ENCODE results near the gene TMEM132E.

Gene TMEM132E

DNA sequence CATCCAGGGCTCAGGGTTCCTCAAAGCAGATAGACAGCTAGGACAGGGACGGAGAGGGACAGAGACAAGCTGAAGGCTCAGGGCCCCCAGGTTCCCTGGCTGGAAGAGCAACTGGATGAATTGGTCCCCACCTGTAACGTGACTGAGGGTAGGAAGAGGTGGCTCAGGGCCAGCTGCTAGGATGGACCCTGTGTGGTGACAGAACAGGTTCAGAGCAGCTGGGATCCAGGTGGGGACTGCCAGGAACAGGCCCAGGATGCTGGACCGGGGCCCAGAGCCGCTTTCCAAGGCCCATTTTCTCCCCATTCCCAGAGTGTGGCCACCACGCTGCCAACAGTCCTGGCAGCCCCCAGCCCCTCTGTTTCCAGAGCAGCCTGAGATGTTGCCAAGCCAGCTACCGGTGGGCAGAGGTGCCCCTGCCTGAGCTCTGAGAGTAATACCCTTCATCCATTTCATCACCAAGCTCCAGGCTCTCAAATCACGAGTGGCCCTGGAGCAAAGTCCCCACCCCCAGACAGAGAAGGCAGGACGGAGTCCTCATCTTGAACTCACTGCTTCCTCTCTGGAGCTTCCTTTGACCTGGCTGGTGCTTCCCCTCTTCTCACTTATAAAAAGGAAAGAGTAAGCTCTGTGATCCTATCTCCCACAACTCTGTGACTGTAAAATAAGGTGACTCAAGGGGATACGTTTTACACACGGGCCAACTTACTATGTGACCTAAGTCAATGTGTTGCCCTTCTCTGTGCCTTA is 79.6 kb downstream of the TMEM132E start:
- ChIA-PET POLR2A (no interaction called here), CTCF (interaction anchor here (1.1 to 1.2 kb wide), 2 partner anchors 21 to 116 kb away, joined by 3 to 5 read pairs; no protein-coding TSS in a partner anchor)
- H3K36me3 ChIP-seq (ENCODE audit: control insufficient read depth in 2 of 2, insufficient read depth in 1 of 2, low read length in 2 of 2): no peaks in the 10 kb centered on the region
- H3K27ac ChIP-seq (ENCODE audit: extremely low read depth, low read depth, low read length): no peak overlapping the region
- no peak overlapping the region for H3K4me3 ChIP-seq (ENCODE audit: low read depth, low read length)
- no peaks in the 10 kb centered on the region for H3K4me1 ChIP-seq (ENCODE audit: control insufficient read depth, insufficient read depth, low read length)
- no peaks in the 10 kb centered on the region for H3K9me3 ChIP-seq (ENCODE audit: control insufficient read depth, insufficient read depth, low read depth, low read length)
- TF ChIP-seq, protein P1, sequence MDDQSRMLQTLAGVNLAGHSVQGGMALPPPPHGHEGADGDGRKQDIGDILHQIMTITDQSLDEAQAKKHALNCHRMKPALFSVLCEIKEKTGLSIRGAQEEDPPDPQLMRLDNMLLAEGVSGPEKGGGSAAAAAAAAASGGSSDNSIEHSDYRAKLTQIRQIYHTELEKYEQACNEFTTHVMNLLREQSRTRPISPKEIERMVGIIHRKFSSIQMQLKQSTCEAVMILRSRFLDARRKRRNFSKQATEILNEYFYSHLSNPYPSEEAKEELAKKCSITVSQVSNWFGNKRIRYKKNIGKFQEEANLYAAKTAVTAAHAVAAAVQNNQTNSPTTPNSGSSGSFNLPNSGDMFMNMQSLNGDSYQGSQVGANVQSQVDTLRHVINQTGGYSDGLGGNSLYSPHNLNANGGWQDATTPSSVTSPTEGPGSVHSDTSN (CRISPR knock-in tag; IDR thresholded peaks at IDR 0.05): no peak
- TF ChIP-seq YY1 (tag by site-specific recombination; IDR thresholded peaks at IDR 0.05) (no peak), ZXDB (tag by site-specific recombination; IDR thresholded peaks at IDR 0.05) (no peak), BCL11B (tag by site-specific recombination; IDR thresholded peaks at IDR 0.05; ENCODE audit: low read depth) (no peak), ZNF132 (tag by site-specific recombination; IDR thresholded peaks at IDR 0.05; ENCODE audit: borderline replicate concordance) (no peak), ZNF10 (tag by site-specific recombination; IDR thresholded peaks at IDR 0.05) (no peak), ZNF138 (tag by site-specific recombination; IDR thresholded peaks at IDR 0.05; ENCODE audit: borderline replicate concordance) (no peak), ZNF302 (tag by site-specific recombination; IDR thresholded peaks at IDR 0.05; ENCODE audit: low read depth) (no peak)
- TF ChIP-seq, protein P2, sequence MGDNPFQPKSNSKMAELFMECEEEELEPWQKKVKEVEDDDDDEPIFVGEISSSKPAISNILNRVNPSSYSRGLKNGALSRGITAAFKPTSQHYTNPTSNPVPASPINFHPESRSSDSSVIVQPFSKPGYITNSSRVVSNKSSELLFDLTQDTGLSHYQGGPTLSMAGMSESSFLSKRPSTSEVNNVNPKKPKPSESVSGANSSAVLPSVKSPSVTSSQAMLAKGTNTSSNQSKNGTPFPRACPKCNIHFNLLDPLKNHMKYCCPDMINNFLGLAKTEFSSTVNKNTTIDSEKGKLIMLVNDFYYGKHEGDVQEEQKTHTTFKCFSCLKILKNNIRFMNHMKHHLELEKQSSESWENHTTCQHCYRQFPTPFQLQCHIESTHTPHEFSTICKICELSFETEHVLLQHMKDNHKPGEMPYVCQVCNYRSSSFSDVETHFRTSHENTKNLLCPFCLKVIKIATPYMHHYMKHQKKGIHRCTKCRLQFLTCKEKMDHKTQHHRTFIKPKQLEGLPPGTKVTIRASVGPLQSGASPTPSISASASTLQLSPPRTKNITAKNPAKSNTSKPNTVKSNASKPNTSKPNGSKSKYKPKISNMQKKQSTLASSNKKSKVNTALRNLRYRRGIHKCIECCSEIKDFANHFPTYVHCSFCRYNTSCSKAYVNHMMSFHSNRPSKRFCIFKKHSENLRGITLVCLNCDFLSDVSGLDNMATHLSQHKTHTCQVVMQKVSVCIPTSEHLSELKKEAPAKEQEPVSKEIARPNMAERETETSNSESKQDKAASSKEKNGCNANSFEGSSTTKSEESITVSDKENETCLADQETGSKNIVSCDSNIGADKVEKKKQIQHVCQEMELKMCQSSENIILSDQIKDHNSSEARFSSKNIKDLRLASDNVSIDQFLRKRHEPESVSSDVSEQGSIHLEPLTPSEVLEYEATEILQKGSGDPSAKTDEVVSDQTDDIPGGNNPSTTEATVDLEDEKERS (tag by site-specific recombination; IDR thresholded peaks at IDR 0.05): no peak

GRCh38 chr17:34663714-34664113 is 84.3 kb downstream of the TMEM132E start:
- no peak for TF ChIP-seq ZNF341 (tag by site-specific recombination; IDR thresholded peaks at IDR 0.05; ENCODE audit: low read depth)
- no peak for TF ChIP-seq ZNF184 (tag by site-specific recombination; IDR thresholded peaks at IDR 0.05)
- TF ChIP-seq ZNF311 (tag by site-specific recombination; IDR thresholded peaks at IDR 0.05; ENCODE audit: borderline replicate concordance): no peak
- no peak for TF ChIP-seq PRDM10 (tag by site-specific recombination; IDR thresholded peaks at IDR 0.05)
- CTCF ChIA-PET: no interaction called here
- POLR2A ChIA-PET: no interaction called here

More at GRCh38 chr17:34663714-34664113, 84.3 kb downstream of the TMEM132E start:
- Histone ChIP-seq H3K36me3 (ENCODE audit: control insufficient read depth in 2 of 2, insufficient read depth in 1 of 2, low read length in 2 of 2) (no peaks in the 10 kb centered on the region), H3K4me1 (ENCODE audit: control insufficient read depth, insufficient read depth, low read length) (no peaks in the 10 kb centered on the region), H3K27ac (ENCODE audit: extremely low read depth, low read depth, low read length) (no peak overlapping the region), H3K4me3 (ENCODE audit: low read depth, low read length) (no peak overlapping the region), H3K9me3 (ENCODE audit: control insufficient read depth, insufficient read depth, low read depth, low read length) (no peaks in the 10 kb centered on the region)

All from HEK293 (cell line).